Ovary (tissue), 3 donors: Measurements from ENCODE around the gene KRT77.

Experiments used
- EP300 ChIP-seq: sonication (generic); formaldehyde crosslinking; IDR thresholded peaks from one replicate; pipeline ENCODE4 v1.6.1; 2017; ENCODE audit warnings: antibody characterized with exemption
- POLR2A ChIP-seq: fragments of 450-650 bp; IDR thresholded peaks from one replicate; pipeline ENCODE4 v1.6.1; 2017; ENCODE audit warnings: antibody characterized with exemption, mild to moderate bottlenecking, moderate library complexity
- TF ChIP-seq, protein P1 (sequence below), 3 donors: fragments of 450-650 bp in 2 of 3; fragments of 200-600 bp in 1 of 3; IDR thresholded peaks; one replicate each; pipeline versions ENCODE4 v1.5.1 to v1.8.0; 2016 to 2022; ENCODE audit warnings: antibody characterized with exemption in 3 of 3, mild to moderate bottlenecking in 1 of 3
- donor health status: DM: no; HTN: no; CAD: no.

DNA sequence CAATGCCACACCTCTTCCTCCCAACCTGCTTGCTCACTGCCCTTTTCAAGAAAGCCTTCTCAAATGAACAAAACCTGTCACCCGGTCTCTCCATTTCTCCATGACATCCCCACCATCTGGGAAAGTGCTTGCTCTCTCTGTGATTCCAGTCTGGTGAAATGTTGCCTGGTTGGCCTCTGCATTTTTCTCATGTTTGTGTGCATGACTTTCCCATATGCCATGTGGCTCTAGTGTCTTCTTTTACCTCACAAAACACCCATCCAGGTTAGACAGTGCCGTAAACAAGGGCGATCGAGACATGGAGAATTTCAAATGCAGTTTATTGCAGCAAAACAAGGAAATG, 28.9 kb downstream of the KRT77 start:
- TF ChIP-seq, protein P1, sequence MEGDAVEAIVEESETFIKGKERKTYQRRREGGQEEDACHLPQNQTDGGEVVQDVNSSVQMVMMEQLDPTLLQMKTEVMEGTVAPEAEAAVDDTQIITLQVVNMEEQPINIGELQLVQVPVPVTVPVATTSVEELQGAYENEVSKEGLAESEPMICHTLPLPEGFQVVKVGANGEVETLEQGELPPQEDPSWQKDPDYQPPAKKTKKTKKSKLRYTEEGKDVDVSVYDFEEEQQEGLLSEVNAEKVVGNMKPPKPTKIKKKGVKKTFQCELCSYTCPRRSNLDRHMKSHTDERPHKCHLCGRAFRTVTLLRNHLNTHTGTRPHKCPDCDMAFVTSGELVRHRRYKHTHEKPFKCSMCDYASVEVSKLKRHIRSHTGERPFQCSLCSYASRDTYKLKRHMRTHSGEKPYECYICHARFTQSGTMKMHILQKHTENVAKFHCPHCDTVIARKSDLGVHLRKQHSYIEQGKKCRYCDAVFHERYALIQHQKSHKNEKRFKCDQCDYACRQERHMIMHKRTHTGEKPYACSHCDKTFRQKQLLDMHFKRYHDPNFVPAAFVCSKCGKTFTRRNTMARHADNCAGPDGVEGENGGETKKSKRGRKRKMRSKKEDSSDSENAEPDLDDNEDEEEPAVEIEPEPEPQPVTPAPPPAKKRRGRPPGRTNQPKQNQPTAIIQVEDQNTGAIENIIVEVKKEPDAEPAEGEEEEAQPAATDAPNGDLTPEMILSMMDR (IDR thresholded peaks at IDR 0.05) = no peak
- no peak for TF ChIP-seq POLR2A
- no peak for TF ChIP-seq EP300
